ENCODE data around the gene MCEMP1. TPM values are rescaled to one million over a fixed set of nuclear protein-coding genes. Genes with fewer than 3 reads are reported as not detected.

Gene MCEMP1
- total and polyA plus RNA-seq, 2 of the 13 experiments (the other 11 are each of a cell fraction or from before 2014, with no cell fraction given), result not detected

DNA sequence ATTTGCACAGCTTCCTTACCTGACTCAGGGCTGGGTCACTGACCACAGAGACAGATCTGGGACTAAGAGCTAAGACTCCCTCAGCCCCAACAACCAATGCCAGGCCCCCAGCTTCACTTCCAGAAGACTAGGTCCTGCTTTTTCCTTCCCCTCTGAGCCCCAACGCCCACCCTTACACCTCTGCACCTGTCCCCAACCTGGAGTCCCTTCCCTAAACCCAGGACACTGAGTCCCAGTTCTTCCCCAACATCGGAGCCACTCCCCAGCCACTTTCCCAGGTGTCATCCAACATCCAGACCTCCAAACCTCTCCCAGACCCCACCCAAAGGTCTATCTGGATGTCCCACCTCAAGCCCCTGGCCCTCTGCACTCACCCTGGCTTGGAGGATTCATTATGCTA, 22.1 kb downstream of the MCEMP1 start (continued):
- TF ChIP-seq RFX3 (CRISPR knock-in tag; IDR thresholded peaks at IDR 0.05) (no peak), ZNF781 (CRISPR knock-in tag; IDR thresholded peaks at IDR 0.05; ENCODE audit: borderline replicate concordance, not compliant biosample characterization) (no peak)
- TF ChIP-seq, protein P1, sequence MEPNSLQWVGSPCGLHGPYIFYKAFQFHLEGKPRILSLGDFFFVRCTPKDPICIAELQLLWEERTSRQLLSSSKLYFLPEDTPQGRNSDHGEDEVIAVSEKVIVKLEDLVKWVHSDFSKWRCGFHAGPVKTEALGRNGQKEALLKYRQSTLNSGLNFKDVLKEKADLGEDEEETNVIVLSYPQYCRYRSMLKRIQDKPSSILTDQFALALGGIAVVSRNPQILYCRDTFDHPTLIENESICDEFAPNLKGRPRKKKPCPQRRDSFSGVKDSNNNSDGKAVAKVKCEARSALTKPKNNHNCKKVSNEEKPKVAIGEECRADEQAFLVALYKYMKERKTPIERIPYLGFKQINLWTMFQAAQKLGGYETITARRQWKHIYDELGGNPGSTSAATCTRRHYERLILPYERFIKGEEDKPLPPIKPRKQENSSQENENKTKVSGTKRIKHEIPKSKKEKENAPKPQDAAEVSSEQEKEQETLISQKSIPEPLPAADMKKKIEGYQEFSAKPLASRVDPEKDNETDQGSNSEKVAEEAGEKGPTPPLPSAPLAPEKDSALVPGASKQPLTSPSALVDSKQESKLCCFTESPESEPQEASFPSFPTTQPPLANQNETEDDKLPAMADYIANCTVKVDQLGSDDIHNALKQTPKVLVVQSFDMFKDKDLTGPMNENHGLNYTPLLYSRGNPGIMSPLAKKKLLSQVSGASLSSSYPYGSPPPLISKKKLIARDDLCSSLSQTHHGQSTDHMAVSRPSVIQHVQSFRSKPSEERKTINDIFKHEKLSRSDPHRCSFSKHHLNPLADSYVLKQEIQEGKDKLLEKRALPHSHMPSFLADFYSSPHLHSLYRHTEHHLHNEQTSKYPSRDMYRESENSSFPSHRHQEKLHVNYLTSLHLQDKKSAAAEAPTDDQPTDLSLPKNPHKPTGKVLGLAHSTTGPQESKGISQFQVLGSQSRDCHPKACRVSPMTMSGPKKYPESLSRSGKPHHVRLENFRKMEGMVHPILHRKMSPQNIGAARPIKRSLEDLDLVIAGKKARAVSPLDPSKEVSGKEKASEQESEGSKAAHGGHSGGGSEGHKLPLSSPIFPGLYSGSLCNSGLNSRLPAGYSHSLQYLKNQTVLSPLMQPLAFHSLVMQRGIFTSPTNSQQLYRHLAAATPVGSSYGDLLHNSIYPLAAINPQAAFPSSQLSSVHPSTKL (CRISPR knock-in tag; IDR thresholded peaks at IDR 0.05), result no peak

DNA sequence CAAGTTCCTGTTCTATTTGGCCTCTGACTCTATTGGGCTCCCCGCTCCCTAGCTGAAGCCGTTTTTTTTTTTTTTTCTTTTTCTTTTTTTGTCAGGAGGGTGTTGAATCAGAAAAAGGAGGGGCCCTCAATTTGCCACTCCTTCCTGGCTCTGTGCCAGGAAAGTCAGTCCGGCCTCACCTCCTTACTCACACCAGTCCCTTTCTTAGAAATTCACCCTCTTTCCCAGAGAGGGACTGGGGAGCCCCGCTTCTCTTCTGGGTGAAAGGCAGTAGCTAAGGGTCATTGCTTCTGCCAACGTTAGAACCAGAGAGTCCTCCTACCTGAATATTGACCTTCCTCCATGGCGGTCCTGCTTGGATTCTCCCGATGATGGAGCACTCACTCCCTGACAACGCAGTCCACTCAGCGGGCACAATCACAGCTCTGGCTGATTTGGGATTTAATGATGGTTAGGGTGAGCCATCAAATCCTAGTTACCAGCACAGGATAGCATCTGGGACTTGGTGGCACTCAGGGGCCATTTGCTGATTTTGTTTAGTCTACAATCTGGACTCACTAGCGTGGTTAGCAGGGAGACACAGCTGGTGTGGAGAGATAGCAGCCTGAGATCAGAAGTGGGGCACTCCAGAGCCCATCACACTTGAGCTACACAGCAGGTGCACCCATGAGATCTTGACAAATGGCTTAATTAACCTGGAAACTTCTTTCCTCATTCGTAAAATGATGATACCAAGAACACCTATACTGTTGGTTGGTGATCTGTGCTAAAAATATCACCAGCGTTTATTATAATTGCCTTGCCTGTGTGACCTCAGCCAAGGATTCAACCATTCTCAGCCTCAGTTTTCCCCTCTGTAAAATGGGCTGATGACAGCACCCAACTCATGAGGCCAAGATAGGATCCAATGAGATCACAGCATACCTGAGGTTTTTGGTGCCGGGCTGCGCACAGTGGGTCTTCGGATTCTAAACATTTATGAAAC, 22.8 kb downstream of the MCEMP1 start:
- Histone ChIP-seq H3K4me2 (ENCODE audit: low read depth, low read length) (no peak overlapping the region), H3K36me3 (replicated peaks in 1 of 2; ENCODE audit: control insufficient read depth in 1 of 2, insufficient read depth in 2 of 2, low read length in 2 of 2) (no peaks in the 10 kb centered on the region), H3K9me3 (ENCODE audit: low read length) (no peaks in the 10 kb centered on the region), H3K4me1 (ENCODE audit: insufficient read depth, low read length) (peaks cover 11% of the 10 kb centered on the region), H2AFZ (ENCODE audit: low read length) (no peak overlapping the region), H3K27ac (ENCODE audit: extremely low read length, insufficient read depth, low read length) (no peak overlapping the region), H3K27me3 (ENCODE audit: control insufficient read depth in 1 of 2, insufficient read depth in 2 of 2, low read length in 2 of 2) (peaks cover 0 to 28% of the 10 kb centered on the region in 2 experiments; a peak in 2 of 5 replicates), H3K4me3 (replicated peaks in 1 of 3; ENCODE audit: insufficient read depth in 1 of 3, low read depth in 2 of 3, low read length in 3 of 3) (no peak overlapping the region), H3K79me2 (ENCODE audit: insufficient read depth, low read length) (no peaks in the 10 kb centered on the region), H4K20me1 (ENCODE audit: insufficient read depth, low read length) (no peaks in the 10 kb centered on the region), H3K9ac (ENCODE audit: insufficient read depth, low read depth, low read length) (no peak overlapping the region)
- TF ChIP-seq LCORL (IDR thresholded peaks at IDR 0.05), result peak; percentile 62
- TF ChIP-seq LCORL (CRISPR knock-in tag; IDR thresholded peaks at IDR 0.05), result no peak
- no peak for TF ChIP-seq ZSCAN29 (CRISPR knock-in tag; conservative IDR thresholded peaks at IDR 0.05)
- TF ChIP-seq ZNF629 (CRISPR knock-in tag; conservative IDR thresholded peaks at IDR 0.05), result peak; percentile 78
- no peak for TF ChIP-seq ZNF296 (CRISPR knock-in tag; conservative IDR thresholded peaks at IDR 0.05)
- TF ChIP-seq ZKSCAN1 (IDR thresholded peaks at IDR 0.05; ENCODE audit: low read length), result peak; percentile 69
- ATAC-seq (no peak), DNase-seq (ENCODE audit: low spot score) (no peak), FAIRE-seq (no peak)
- CTCF ChIA-PET (ENCODE audit: low intra/inter-chr PET ratio, low total read pairs), result no interaction called here
- in situ Hi-C loops (cut with HindIII; ENCODE audit: extremely low pct_ligation_motif_present, low pct_unique_long_range_greater_than_20kb), result no loop called here
- intact Hi-C loops (cut with micrococcal nuclease; ENCODE audit: unreplicated experiment), result no loop called here
- WGBS (ENCODE audit: low lambda C conversion rate), result 50% methylated on average over 14 of the region's 15 CpGs
- BruUV-seq (replicated peaks), result no TSS peak
- POLR2A ChIA-PET, result no interaction called here

All from HepG2 (cell line).